Measurements from ENCODE around the gene BIRC7. TPM values are rescaled to one million over a fixed set of nuclear protein-coding genes. Genes with fewer than 3 reads are reported as not detected.
"Not testable (repeated sequence)": the region's sequence is repeated elsewhere in the genome, so short reads cannot be mapped to it uniquely, and the experiment has no call there.

The BIRC7 gene
- total RNA-seq, 1 donor from 2014 or later, result not detected

DNA sequence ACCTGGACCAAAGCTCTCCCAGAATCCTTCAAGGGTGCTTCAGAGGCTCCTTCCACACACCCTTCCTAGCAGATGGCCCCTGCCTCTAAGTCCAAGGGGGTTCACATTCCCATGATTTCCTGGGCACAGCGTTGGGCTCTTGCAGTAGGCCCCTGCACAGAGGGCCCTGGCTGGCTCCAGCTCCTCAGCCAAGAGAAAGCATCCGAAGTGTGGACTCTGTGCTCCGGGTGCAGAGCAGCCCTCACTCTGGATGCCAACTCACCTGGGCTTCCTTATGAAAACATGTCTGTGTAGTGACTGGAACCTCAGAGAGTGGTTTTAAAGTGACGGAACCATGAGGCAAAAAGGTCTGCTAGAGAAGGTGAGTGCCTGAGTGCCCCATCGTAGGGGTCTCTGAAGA lies 31.3 kb upstream of the BIRC7 start:
- ATAC-seq (no peak), DNase-seq (no peak)
- intact Hi-C loops (cut with micrococcal nuclease), result no loop called here

GRCh38 chr20:63205896-63206295 lies 29.8 kb upstream of the BIRC7 start:
- intact Hi-C loops (cut with micrococcal nuclease), result no loop called here
- no peak for DNase-seq
- ATAC-seq, result no peak

- intact Hi-C loops (cut with micrococcal nuclease), result no loop called here
- peak; percentile 30 for DNase-seq
- no peak for ATAC-seq
Observed at GRCh38 chr20:63206878-63207277, 28.8 kb upstream of the BIRC7 start.

- intact Hi-C loops (cut with micrococcal nuclease), result no loop called here
- DNase-seq, result peak; percentile 37
- peak; percentile 16 for ATAC-seq
Observed at GRCh38 chr20:63208346-63208909, 27.3 kb upstream of the BIRC7 start.

DNA sequence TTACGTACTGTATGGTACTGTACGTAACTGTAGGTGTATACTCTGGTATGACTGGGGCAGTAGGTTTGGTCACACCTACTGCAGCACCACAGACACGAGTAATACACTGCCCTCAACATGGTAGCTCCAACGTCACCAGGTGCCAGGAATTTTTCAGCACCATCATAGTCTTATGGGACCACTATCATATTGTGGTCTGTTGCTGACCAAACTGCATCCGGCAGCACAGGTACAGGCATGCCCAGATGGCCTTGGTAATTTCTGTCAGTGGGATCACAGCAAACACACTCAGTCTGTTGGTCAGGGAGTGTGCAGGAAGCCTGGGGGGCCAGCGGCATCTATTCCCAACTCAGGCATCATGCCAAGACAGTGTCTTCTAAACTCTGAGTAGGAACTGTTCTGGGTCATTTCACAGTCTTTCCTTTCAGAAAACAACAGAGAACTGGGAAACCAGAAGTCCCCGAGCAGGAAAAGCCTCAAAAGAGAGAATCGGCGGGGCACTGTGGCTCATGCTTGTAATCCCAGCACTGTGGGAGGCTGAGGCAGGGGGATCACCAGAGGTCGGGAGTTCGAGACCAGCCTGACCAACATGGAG lies 25.6 kb upstream of the BIRC7 start:
- ATAC-seq, result no peak
- intact Hi-C loops (cut with micrococcal nuclease), result no loop called here
- DNase-seq, result no peak

- no peak for ATAC-seq
- intact Hi-C loops (cut with micrococcal nuclease), result no loop called here
- no peak for DNase-seq
Observed at GRCh38 chr20:63212393-63212730, 23.3 kb upstream of the BIRC7 start.

- no peak for DNase-seq
- ATAC-seq, result no peak
- intact Hi-C loops (cut with micrococcal nuclease), result no loop called here
Observed at GRCh38 chr20:63212792-63213191, 22.9 kb upstream of the BIRC7 start.

GRCh38 chr20:63214514-63214913 lies 21.2 kb upstream of the BIRC7 start:
- intact Hi-C loops (cut with micrococcal nuclease), result no loop called here
- ATAC-seq (no peak), DNase-seq (no peak)

DNA sequence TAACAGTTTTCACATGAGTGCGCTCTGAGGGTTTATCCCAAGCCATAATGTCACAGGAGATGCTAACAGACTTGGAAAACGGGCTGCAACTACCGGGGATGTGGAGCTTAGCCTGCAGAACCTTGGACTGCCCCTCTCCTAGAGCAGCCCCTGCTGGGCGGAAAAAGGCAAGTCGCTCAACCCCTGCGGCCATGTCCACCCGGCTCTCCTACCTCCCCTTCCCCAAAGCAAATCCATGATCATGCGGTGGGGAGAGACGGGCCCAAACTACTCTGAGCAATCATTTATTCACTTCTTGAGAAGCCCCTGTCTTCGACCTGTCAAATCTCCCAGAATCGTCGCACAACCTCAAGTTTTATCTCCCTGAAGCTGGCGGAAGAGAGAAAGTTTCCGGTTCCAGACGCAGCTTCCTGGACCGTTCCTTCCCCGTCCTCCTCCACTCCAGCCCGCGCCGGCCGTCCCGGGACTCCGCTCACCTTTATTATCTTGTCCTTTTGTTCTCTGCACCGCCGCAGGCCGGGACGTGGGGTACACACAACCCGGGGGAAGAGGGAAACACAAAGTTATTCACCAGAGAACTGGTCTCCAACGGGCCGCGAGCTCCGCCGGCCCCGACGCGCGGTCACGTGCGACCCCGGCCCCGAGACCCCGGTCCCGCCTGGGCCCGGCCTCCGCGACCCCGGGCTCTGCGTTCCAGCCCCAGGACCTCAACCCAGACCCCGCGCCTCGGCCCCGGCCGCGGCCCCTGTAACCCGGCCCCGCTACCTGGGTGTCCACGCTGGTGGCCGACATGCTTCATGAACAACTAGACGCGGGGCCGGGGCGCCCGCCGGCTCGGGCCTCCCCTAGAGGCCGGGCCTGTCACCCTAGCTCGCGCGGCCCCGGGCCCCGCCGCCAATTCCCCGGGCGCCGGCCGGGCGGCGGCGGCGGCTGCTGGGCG lies 20.3 kb upstream of the BIRC7 start:
- peak; percentile 27 for DNase-seq
- no peak for ATAC-seq
- intact Hi-C loops (cut with micrococcal nuclease), result no loop called here

GRCh38 chr20:63216041-63216848 lies 19.5 kb upstream of the BIRC7 start, which contains the start of gene YTHDF1:
TSS of gene YTHDF1 (minus strand) at chr20:63216131. CDS start at chr20:63215892, 239 bp downstream.
- DNase-seq (peak; percentile 99), ATAC-seq (peak; percentile 97)
- intact Hi-C loops (cut with micrococcal nuclease), result no loop called here

GRCh38 chr20:63216849-63217471 lies 18.7 kb upstream of the BIRC7 start:
- DNase-seq (peak; percentile 15), ATAC-seq (no peak)
- intact Hi-C loops (cut with micrococcal nuclease), result no loop called here

DNA sequence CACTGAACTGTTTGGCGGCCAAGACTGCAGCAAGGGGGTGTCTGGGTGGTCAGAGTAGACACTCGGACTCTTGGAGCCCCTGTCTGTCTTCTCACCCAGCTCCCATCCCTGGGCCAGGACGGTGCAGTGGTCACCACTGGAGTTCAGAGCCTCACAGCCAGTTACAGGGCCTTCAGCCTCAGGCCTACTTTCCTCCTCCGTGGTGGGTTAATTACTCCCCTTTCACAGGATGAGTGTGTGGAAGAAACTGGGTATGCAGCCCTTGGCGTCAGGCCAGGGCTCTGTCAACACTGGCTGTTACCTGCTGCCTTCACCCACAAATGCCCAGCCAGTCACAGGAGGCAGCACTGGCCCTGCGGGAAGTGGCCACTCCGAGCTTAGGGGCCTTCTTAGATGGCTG lies 18.0 kb upstream of the BIRC7 start:
- intact Hi-C loops (cut with micrococcal nuclease), result no loop called here
- peak; percentile 29 for DNase-seq
- ATAC-seq, result no peak

- DNase-seq (peak; percentile 18), ATAC-seq (no peak)
- intact Hi-C loops (cut with micrococcal nuclease), result no loop called here
Observed at GRCh38 chr20:63218701-63219446, 16.8 kb upstream of the BIRC7 start.

- ATAC-seq (no peak), DNase-seq (no peak)
- intact Hi-C loops (cut with micrococcal nuclease), result no loop called here
Observed at GRCh38 chr20:63219447-63219821, 16.3 kb upstream of the BIRC7 start.

DNA sequence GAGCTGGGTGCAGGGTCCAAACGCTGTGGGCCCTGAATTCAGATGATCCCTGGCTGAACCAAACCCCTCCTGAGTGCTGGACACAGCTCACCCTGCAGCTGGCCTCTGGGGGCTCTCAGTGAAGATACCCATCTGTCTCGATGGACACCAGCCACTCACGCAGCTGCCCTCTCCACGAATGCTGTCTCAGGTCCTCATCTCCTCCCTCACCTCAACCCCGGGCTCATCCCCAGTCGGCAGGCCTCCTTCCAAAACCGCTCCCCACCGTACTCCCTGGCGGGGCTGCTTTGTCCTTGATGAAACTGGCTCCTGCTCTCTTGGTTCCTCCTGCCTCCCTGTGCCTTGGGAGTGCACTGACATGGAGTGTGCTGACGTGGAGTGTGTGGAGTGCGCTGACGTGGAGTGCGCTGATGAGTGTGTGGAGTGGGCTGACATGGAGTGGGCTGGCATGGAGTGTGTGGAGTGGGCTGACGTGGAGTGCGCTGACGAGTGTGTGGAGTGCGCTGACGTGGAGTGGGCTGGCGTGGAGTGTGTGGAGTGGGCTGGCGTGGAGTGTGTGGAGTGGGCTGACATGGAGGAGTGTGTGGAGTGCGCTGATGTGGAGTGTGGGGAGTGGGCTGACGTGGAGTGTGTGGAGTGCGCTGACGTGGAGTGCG lies 15.7 kb upstream of the BIRC7 start:
- intact Hi-C loops (cut with micrococcal nuclease), result no loop called here
- ATAC-seq, result no peak
- DNase-seq, result no peak

GRCh38 chr20:63220696-63221399 lies 14.9 kb upstream of the BIRC7 start:
- DNase-seq, result peak; percentile 20

DNA sequence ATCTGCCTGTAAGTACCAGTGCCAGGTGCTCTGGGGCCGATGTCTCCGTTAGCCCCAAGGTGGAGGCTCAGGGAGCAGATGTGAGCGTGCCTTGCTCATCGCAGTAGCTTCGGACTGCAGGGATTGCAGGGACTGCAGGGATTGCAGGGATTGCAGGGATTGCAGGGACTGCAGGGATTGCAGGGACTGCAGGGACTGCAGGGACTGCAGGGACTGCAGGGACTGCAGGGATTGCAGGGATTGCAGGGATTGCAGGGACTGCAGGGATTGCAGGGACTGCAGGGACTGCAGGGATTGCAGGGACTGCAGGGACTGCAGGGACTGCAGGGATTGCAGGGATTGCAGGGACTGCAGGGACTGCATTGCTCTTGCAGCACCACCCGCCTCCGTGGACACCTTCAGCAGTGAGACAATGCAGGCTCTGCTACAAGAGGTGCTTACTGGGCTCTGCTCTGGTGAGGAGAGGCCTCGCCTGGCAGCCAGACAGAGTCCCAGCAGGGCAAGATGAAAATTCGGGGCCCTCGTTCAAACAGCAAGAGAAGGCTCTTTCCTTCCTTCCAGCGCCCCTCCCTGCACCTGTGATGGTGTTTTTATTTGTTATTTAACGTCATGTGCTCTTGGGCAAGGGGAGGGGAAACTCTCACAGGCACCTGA lies 14.2 kb upstream of the BIRC7 start:
- ATAC-seq; intact Hi-C loops (cut with micrococcal nuclease): not testable (repeated sequence)
- DNase-seq, result peak; percentile 15

More at GRCh38 chr20:63220696-63221399, 14.9 kb upstream of the BIRC7 start:
- no peak for ATAC-seq
- intact Hi-C loops (cut with micrococcal nuclease), result no loop called here

All from left ventricle myocardium superior (tissue), 1 donor.